IMR-90 (cell line): ENCODE results near the gene AMBP. TPM values are rescaled to one million over a fixed set of nuclear protein-coding genes. Genes with fewer than 3 reads are reported as not detected.

Experiments used
- ATAC-seq: fragments of 200-7000 bp; cut with Tn5 transposase; 2 replicates; pipeline ENCODE4 v1.9.1; 2020; ENCODE audit warnings: low read depth, mild to moderate bottlenecking, moderate library complexity
- BruUV-seq: library from RNA; stranded (reverse); fragments of 400-500 nt; replicated peaks from 2 replicates; lab custom pipeline; 2021; lab: Mats Ljungman, UMichigan
- CTCF ChIA-PET: fragments of 300-600 bp; formaldehyde crosslinking; extraction: SDS; loops from one replicate; lab custom pipeline; 2021; ENCODE audit warnings: antibody characterized with exemption; lab: Yijun Ruan, JAX
- POLR2A ChIA-PET: fragments of 300-600 bp; sonication (Branson Sonifier 250); formaldehyde crosslinking; loops from one replicate; lab custom pipeline; 2022; ENCODE audit warnings: antibody characterized with exemption; ENCODE audit not compliant: unreplicated experiment; lab: Charles Lee
- DNase-seq: peaks from one replicate; pipeline ENCODE4 v3.0.0; 2013
- H2AFZ ChIP-seq: replicated peaks from 2 replicates; pipeline ENCODE3; 2013; ENCODE audit warnings: low read length, mild to moderate bottlenecking; ENCODE audit not compliant: poor library complexity
- H2AK5ac ChIP-seq: 2 replicates; pipeline ENCODE4 v1.6.1; 2013; ENCODE audit warnings: low read depth, low read length, inconsistent platforms
- H2AK9ac ChIP-seq: replicated peaks from 2 replicates; pipeline ENCODE3; 2013; ENCODE audit warnings: mild to moderate bottlenecking, low read depth, low read length, moderate library complexity; ENCODE audit not compliant: poor library complexity
- H2BK120ac ChIP-seq: 2 replicates; pipeline ENCODE4 v1.6.1; 2013; ENCODE audit warnings: low read depth, low read length, inconsistent platforms
- H2BK15ac ChIP-seq: 3 replicates; pipeline ENCODE4 v1.6.1; 2013; ENCODE audit warnings: low read depth, low read length, inconsistent platforms
- H2BK20ac ChIP-seq: 2 replicates; pipeline ENCODE4 v1.6.1; 2013; ENCODE audit warnings: low read depth, mild to moderate bottlenecking, inconsistent platforms, low read length, moderate library complexity
- H2BK5ac ChIP-seq: 2 replicates; pipeline ENCODE4 v1.6.1; 2013; ENCODE audit warnings: mild to moderate bottlenecking, low read depth, low read length, inconsistent platforms; ENCODE audit not compliant: poor library complexity, severe bottlenecking
- H3K14ac ChIP-seq: replicated peaks from 2 replicates; pipeline ENCODE4 v1.6.1; 2013; ENCODE audit warnings: low read depth, low read length, inconsistent platforms
- H3K18ac ChIP-seq: 2 replicates; pipeline ENCODE4 v1.6.1; 2013; ENCODE audit warnings: low read depth, low read length, control low read depth
- H3K23ac ChIP-seq: 2 replicates; pipeline ENCODE4 v1.6.1; 2013; ENCODE audit warnings: low read depth, low read length, inconsistent platforms
- H3K27ac ChIP-seq: 2 replicates; pipeline ENCODE4 v1.5.1; 2013; ENCODE audit warnings: mild to moderate bottlenecking, control low read depth, low read length; ENCODE audit not compliant: insufficient read depth
- H3K27me3 ChIP-seq: 2 replicates; pipeline ENCODE4 v1.6.1; 2013; ENCODE audit warnings: low read length; ENCODE audit not compliant: control insufficient read depth, insufficient read depth
- H3K36me3 ChIP-seq: 2 replicates; pipeline ENCODE4 v1.6.1; 2013; ENCODE audit warnings: low read length, mixed read lengths; ENCODE audit not compliant: control insufficient read depth, insufficient read depth
- H3K4ac ChIP-seq: 2 replicates; pipeline ENCODE4 v1.6.1; 2013; ENCODE audit warnings: low read depth, low read length, inconsistent platforms
- H3K4me1 ChIP-seq: 2 replicates; pipeline ENCODE4 v1.6.1; 2013; ENCODE audit warnings: low read length, mixed read lengths; ENCODE audit not compliant: control insufficient read depth, insufficient read depth
- H3K4me2 ChIP-seq: 2 replicates; pipeline ENCODE4 v1.6.1; 2013; ENCODE audit warnings: low read depth, mild to moderate bottlenecking, control low read depth, low read length, moderate library complexity
- H3K4me3 ChIP-seq: 2 replicates; pipeline ENCODE4 v1.5.1; 2013; ENCODE audit warnings: low read depth, mild to moderate bottlenecking, control low read depth, low read length, moderate library complexity; ENCODE audit not compliant: insufficient read depth
- H3K56ac ChIP-seq: 2 replicates; pipeline ENCODE4 v1.6.1; 2013; ENCODE audit warnings: low read length, inconsistent platforms; ENCODE audit not compliant: insufficient read depth; ENCODE audit errors: extremely low read depth
- H3K79me1 ChIP-seq, 2 experiments: 2 replicates each; pipeline ENCODE4 v1.6.1; 2013; ENCODE audit warnings: low read length in 2 of 2, inconsistent platforms in 1 of 2, low read depth in 1 of 2
- H3K9ac ChIP-seq: 2 replicates; pipeline ENCODE4 v1.6.1; 2013; ENCODE audit warnings: low read depth, low read length, control low read depth
- H3K9me1 ChIP-seq: 2 replicates; pipeline ENCODE4 v1.6.1; 2013; ENCODE audit warnings: low read length, inconsistent platforms; ENCODE audit not compliant: insufficient read depth
- H3K9me3 ChIP-seq: 2 replicates; pipeline ENCODE4 v1.6.1; 2013; ENCODE audit warnings: low read length; ENCODE audit not compliant: control insufficient read depth, insufficient read depth
- H4K20me1 ChIP-seq: 2 replicates; pipeline ENCODE4 v1.6.1; 2013; ENCODE audit warnings: low read length, inconsistent platforms; ENCODE audit not compliant: insufficient read depth
- H4K5ac ChIP-seq: 2 replicates; pipeline ENCODE4 v1.6.1; 2013; ENCODE audit warnings: mild to moderate bottlenecking, low read depth, low read length, control low read depth
- H4K8ac ChIP-seq, 2 experiments: 2 replicates each; pipeline ENCODE4 v1.6.1; 2013; ENCODE audit warnings: low read depth in 2 of 2, low read length in 2 of 2, control low read depth in 1 of 2, inconsistent platforms in 1 of 2
- H4K91ac ChIP-seq: 2 replicates; pipeline ENCODE4 v1.6.1; 2013; ENCODE audit warnings: low read depth, low read length, inconsistent platforms; ENCODE audit not compliant: insufficient read depth
- MAFK ChIP-seq: IDR thresholded peaks from 2 replicates; pipeline ENCODE4 v1.6.1; 2012; ENCODE audit warnings: low read depth, low read length, improper control_type of control experiment
- MXI1 ChIP-seq: IDR thresholded peaks from 2 replicates; pipeline ENCODE4 v1.6.1; 2012; ENCODE audit warnings: low read depth, mild to moderate bottlenecking, low read length, moderate library complexity, borderline replicate concordance
- SMC3 ChIP-seq: fragments of 150-350 bp; IDR thresholded peaks from 2 replicates; pipeline ENCODE4 v1.6.1; 2016; ENCODE audit warnings: low read depth, mild to moderate bottlenecking, antibody characterized with exemption, low read length, moderate library complexity
- WGBS, 2 experiments: methylation state at CpG; one replicate each; pipeline versions ENCODE4 v1.1.5 to v1.1.7; 2013; ENCODE audit warnings: missing lambda C conversion rate in 2 of 2; ENCODE audit not compliant: insufficient read length in 1 of 2; ENCODE audit errors: extremely low coverage in 2 of 2; 5-methylcytosine and 5-hydroxymethylcytosine counted together
- dilution Hi-C: fragments of 300-500 bp; cut with HindIII; formaldehyde crosslinking; loops from one replicate; pipeline ENCODE4 v1.14.3; 2018; ENCODE audit warnings: low sequenced_read_pairs; ENCODE audit not compliant: unreplicated experiment
- in situ Hi-C: fragments of 300-500 bp; cut with MboI; formaldehyde crosslinking; loops from 3 replicates; pipeline ENCODE4 v1.14.3; 2019; ENCODE audit warnings: low sequenced_read_pairs, inconsistent platforms, mixed read lengths
- intact Hi-C: fragments of 100-400 bp; cut with micrococcal nuclease; formaldehyde crosslinking; loops from 2 replicates; pipeline ENCODE4 v1.10.0; 2022
- polyA plus RNA-seq, 3 experiments: library from polyadenylated mRNA; depleted of rRNA; stranded (reverse); fragments of >200 nt; gene quantifications; 2 replicates each; pipeline ENCODE4 v1.2.3, GENCODE V29; 2012; ENCODE audit warnings: low replicate concordance in 1 of 3
- total RNA-seq: library from RNA; depleted of rRNA; stranded (reverse); fragments of >200 nt; gene quantifications from 2 replicates; pipeline ENCODE4 v1.2.3, GENCODE V29; 2012

Gene AMBP
- total and polyA plus RNA-seq, 2 of the 4 experiments (the other 2 are of a cell fraction), result not detected

GRCh38 chr9:114094971-114095370 lies 16.9 kb upstream of the AMBP start:
- Histone ChIP-seq H4K91ac (no peak overlapping the region), H2BK5ac (no peak overlapping the region), H3K14ac (no peak overlapping the region), H2AFZ (no peak overlapping the region), H2AK9ac (no peak overlapping the region), H3K79me1 (no peaks in the 10 kb centered on the region), H3K23ac (no peak overlapping the region), H2AK5ac (no peak overlapping the region), H3K4me2 (no peak overlapping the region), H3K27ac (no peak overlapping the region), H3K4ac (no peak overlapping the region), H4K5ac (no peak overlapping the region), H3K9ac (no peak overlapping the region), H4K8ac (no peak overlapping the region), H2BK20ac (no peak overlapping the region), H4K20me1 (no peaks in the 10 kb centered on the region), H2BK15ac (no peak overlapping the region), H3K4me3 (no peak overlapping the region), H2BK120ac (no peak overlapping the region), H3K18ac (no peak overlapping the region), H3K56ac (no peak overlapping the region), H3K9me1 (no peaks in the 10 kb centered on the region), H3K36me3 (no peaks in the 10 kb centered on the region), H3K9me3 (no peaks in the 10 kb centered on the region), H3K4me1 (no peaks in the 10 kb centered on the region), H3K27me3 (peaks cover 68% of the 10 kb centered on the region)
- no peak for ATAC-seq
- intact Hi-C loops (no loop called here), in situ Hi-C loops (no loop called here), dilution Hi-C loops (no loop called here)
- no peak for DNase-seq
- POLR2A ChIA-PET, result no interaction called here
- TF ChIP-seq SMC3, result no peak
- no peak for TF ChIP-seq MAFK
- TF ChIP-seq MXI1, result no peak
- CTCF ChIA-PET, result no interaction called here
- WGBS, 2 experiments, result 96% methylated on average over 4 of the region's 12 CpGs; no CpG with 5 or more reads in 1 of the 2 experiments
- BruUV-seq, result no TSS peak
